OCI-LY1 (cell line): ENCODE results near the gene PTPRN2.

Source experiments
- H2AFZ ChIP-seq: fragments of 200-600 bp; sonication (generic), shearing (Covaris generic); 2 replicates; pipeline ENCODE4 v1.6.0; 2014; ENCODE audit warnings: antibody characterized with exemption, mild to moderate bottlenecking, low read length
- H3F3A ChIP-seq: fragments of 200-600 bp; sonication (generic), shearing (Covaris generic); 2 replicates; pipeline ENCODE4 v1.6.0; 2014; ENCODE audit warnings: mild to moderate bottlenecking, antibody characterized with exemption, low read length, moderate library complexity; ENCODE audit not compliant: insufficient read depth
- H3K27ac ChIP-seq: fragments of 200-600 bp; sonication (generic); 2 replicates; pipeline ENCODE4 v1.5.1; 2014; ENCODE audit warnings: low read length, mixed run types, mild to moderate bottlenecking, low read depth; ENCODE audit not compliant: poor library complexity, severe bottlenecking
- H3K27me3 ChIP-seq: fragments of 200-600 bp; sonication (generic); 2 replicates; pipeline ENCODE4 v1.6.0; 2014; ENCODE audit warnings: antibody characterized with exemption, mild to moderate bottlenecking, low read length, moderate library complexity; ENCODE audit not compliant: insufficient read depth
- H3K36me3 ChIP-seq: fragments of 200-600 bp; sonication (generic); 2 replicates; pipeline ENCODE4 v1.6.1; 2014; ENCODE audit warnings: mild to moderate bottlenecking, antibody characterized with exemption, low read length, moderate library complexity, mixed read lengths; ENCODE audit not compliant: insufficient read depth
- H3K4me1 ChIP-seq: fragments of 200-600 bp; sonication (generic); 2 replicates; pipeline ENCODE4 v1.5.1; 2014; ENCODE audit warnings: mild to moderate bottlenecking, low read length, moderate library complexity; ENCODE audit not compliant: insufficient read depth, severe bottlenecking
- H3K4me2 ChIP-seq: fragments of 200-600 bp; sonication (generic), shearing (Covaris generic); 2 replicates; pipeline ENCODE4 v1.6.1; 2014; ENCODE audit warnings: low read length
- H3K4me3 ChIP-seq: fragments of 200-600 bp; sonication (generic); 2 replicates; pipeline ENCODE4 v1.5.1; 2014; ENCODE audit warnings: low read length, low read depth, mild to moderate bottlenecking, mixed read lengths; ENCODE audit not compliant: poor library complexity, severe bottlenecking
- H3K79me2 ChIP-seq: fragments of 200-600 bp; shearing (Covaris generic); 2 replicates; pipeline ENCODE4 v1.6.1; 2016; ENCODE audit warnings: mixed run types, low read length, mixed read lengths; ENCODE audit not compliant: insufficient read depth
- H3K9ac ChIP-seq: fragments of 200-600 bp; sonication (generic), shearing (Covaris generic); 2 replicates; pipeline ENCODE4 v1.6.1; 2014; ENCODE audit warnings: mild to moderate bottlenecking, low read length, mixed read lengths
- H3K9me2 ChIP-seq: fragments of 200-600 bp; sonication (generic), shearing (Covaris generic); 2 replicates; pipeline ENCODE4 v1.6.1; 2014; ENCODE audit warnings: low read depth, mild to moderate bottlenecking, low read length, mixed read lengths
- H3K9me3 ChIP-seq: fragments of 200-600 bp; shearing (Covaris generic); 2 replicates; pipeline ENCODE4 v1.6.1; 2014; ENCODE audit warnings: low read length, mixed read lengths
- H4K20me1 ChIP-seq: fragments of 200-600 bp; sonication (generic), shearing (Covaris generic); 2 replicates; pipeline ENCODE4 v1.6.0; 2016; ENCODE audit warnings: mild to moderate bottlenecking, low read length; ENCODE audit not compliant: insufficient read depth
- CTCF ChIP-seq: fragments of 200-600 bp; sonication (generic), shearing (Covaris generic); IDR thresholded peaks from 2 replicates; pipeline ENCODE4 v1.5.1; 2017; ENCODE audit warnings: mild to moderate bottlenecking, antibody characterized with exemption, low read length, moderate library complexity, mixed read lengths
- EZH2 ChIP-seq: fragments of 200-600 bp; sonication (generic), shearing (Covaris generic); IDR thresholded peaks from 2 replicates; pipeline ENCODE4 v1.8.0; 2017; ENCODE audit warnings: borderline replicate concordance, mixed run types, mild to moderate bottlenecking, antibody characterized with exemption, low read length, moderate library complexity, mixed read lengths

PTPRN2 gene

GRCh38 chr7:157560710-157561522 lies 1026.7 kb downstream of the PTPRN2 start:
- Histone ChIP-seq H3K36me3 (no peaks in the 10 kb centered on the region; the same call in 1 of the 2 replicates), H3K4me1 (no peaks in the 10 kb centered on the region), H3K4me3 (no peak overlapping the region), H3K9me2 (no peaks in the 10 kb centered on the region), H3K27ac (no peak overlapping the region), H3F3A (no peaks in the 10 kb centered on the region), H3K4me2 (no peak overlapping the region), H3K9ac (no peak overlapping the region), H4K20me1 (no peaks in the 10 kb centered on the region), H3K79me2 (no peaks in the 10 kb centered on the region), H2AFZ (no peak overlapping the region), H3K27me3 (peaks cover 6% of the 10 kb centered on the region), H3K9me3 (no peaks in the 10 kb centered on the region)
- TF ChIP-seq CTCF, result no peak

DNA sequence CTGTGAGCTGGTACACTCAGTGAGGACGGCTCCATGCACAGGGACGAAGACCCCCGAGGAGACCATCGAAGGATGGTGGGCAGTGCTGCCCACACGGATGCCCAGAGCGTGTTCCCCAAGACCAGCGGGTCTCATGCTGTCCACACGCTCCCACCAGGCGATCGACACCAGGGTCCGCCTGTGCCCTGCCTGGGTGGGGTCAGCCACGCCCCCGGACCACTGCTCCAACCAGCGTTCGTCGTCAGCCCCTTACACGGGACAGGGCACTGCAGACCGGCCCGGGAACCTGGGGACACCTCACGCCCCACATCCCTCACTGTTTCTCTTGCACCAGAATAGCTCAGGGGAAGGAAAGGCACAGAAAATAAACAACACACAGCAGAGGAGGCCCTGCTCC lies 1027.4 kb downstream of the PTPRN2 start:
- TF ChIP-seq CTCF, result no peak
- no peaks in the 10 kb centered on the region for H3K4me1 ChIP-seq
- no peaks in the 10 kb centered on the region for H3K9me3 ChIP-seq

DNA sequence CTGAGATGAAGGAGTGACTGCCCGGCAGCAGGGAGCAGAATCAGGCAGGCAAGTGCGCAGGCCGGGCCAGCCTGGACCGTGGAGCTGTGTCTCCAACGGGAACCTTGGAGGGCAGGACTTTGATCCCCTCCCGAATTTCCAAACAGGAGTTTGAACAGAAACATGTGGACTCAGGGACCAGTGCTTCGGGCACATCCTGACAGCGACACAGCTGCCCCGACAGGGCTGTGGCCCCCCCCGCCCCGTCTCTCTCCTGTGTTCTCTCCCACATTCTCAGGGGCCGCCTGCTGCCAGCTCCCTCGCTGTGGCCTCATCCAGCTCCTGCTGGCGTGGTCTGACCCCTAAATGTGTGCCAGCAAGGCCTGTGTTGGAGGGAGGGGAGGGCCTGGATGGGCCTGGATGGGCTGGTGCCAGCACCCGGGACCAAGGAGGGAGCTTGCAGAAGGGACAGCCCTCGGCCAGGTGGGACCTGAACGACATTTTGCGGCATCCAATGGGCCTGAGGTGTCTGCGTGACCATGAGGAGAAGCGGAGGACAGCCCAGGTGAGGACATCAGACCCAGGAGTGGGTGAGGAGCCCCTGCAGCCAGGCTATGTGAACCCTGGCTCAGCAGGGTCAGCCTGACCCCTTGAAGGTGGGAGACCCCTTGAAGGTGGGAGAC lies 1027.9 kb downstream of the PTPRN2 start:
- Histone ChIP-seq H3K4me2 (no peak overlapping the region), H4K20me1 (no peaks in the 10 kb centered on the region), H3F3A (no peaks in the 10 kb centered on the region), H3K27ac (no peak overlapping the region), H3K4me1 (no peaks in the 10 kb centered on the region), H3K9ac (no peak overlapping the region), H3K9me3 (no peaks in the 10 kb centered on the region), H3K36me3 (no peaks in the 10 kb centered on the region; the same call in 1 of the 2 replicates), H3K27me3 (peaks cover 6% of the 10 kb centered on the region), H2AFZ (no peak overlapping the region), H3K79me2 (no peaks in the 10 kb centered on the region), H3K4me3 (no peak overlapping the region), H3K9me2 (no peaks in the 10 kb centered on the region)
- TF ChIP-seq CTCF, result no peak
- no peak for TF ChIP-seq EZH2

More for the DNA sequence above, 1027.4 kb downstream of the PTPRN2 start:
- Histone ChIP-seq H3K79me2 (no peaks in the 10 kb centered on the region), H2AFZ (no peak overlapping the region), H3K9ac (no peak overlapping the region), H3K27ac (no peak overlapping the region), H3K27me3 (peaks cover 6% of the 10 kb centered on the region), H3K4me2 (no peak overlapping the region), H3K4me3 (no peak overlapping the region), H3F3A (no peaks in the 10 kb centered on the region), H3K36me3 (no peaks in the 10 kb centered on the region; the same call in 1 of the 2 replicates), H4K20me1 (no peaks in the 10 kb centered on the region), H3K9me2 (no peaks in the 10 kb centered on the region)
